HG02981 (cell line): ENCODE measurements around the gene KRT74.

Experiments
- ATAC-seq: cut with Tn5 transposase; IDR thresholded peaks from one replicate; pipeline ENCODE4 v1.9.1; 2021; ENCODE audit warnings: mild to moderate bottlenecking, moderate library complexity; ENCODE audit not compliant: unreplicated experiment

Gene KRT74

DNA sequence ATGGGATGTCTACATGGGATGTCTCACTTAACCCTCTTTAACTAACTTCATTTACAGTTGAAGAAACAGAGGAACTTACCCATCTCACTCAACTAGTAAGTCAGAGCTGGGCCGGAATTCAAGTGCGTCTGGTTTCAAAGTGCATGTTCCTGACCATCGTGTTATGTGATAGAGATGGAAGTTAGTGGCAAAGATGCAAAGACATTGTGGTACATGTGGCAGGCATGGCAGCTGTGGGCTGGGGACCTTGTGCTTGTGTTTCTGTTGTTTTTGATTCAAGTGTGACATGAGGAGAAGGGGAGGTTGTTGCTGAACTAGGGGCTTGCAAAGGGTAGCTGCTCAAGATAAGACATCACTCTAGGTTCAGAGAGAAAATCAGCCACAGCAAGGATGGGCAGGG is 2.3 kb upstream of the KRT74 start:
- ATAC-seq: no peak

DNA sequence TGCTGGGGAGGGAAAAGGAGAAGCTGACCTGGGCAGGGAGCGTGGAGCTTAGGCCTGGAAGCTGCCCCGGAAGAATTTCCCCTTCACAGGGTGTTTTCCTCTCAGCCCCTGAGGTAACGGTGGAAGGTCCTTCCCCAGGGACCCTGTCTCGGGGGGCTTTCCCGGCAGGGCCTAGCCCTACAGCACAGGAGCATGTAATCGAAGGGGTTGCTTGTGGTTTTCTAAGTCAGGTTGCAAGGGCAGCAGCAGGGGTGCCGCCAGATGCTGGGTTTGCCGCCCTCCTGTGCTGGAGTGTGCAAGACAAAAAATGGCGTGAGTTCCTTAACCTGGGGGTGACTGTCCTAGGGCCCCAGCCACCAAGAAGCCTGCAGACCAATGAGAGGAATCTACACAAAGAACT is 1.6 kb upstream of the KRT74 start:
- no peak for ATAC-seq

DNA sequence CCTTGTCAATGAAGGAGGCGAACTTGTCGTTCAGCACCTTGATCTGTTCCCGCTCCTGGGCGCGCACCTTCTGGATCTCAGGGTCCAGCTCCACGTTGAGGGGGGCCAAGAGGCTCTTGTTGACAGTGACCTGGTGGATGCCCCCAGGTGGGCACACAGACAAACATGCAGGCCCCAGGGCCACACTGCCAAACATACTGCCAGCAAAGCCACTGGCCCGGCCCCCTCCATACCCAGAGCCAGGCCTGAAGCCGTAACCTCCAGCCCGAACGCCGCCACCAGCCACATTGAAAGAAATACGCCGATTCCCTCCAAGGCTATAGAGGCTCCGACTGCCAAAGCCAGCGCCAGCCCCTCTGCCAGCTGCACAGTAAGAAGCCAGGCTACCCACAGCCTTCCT is 337 bp downstream of the KRT74 start:
- no peak for ATAC-seq

DNA sequence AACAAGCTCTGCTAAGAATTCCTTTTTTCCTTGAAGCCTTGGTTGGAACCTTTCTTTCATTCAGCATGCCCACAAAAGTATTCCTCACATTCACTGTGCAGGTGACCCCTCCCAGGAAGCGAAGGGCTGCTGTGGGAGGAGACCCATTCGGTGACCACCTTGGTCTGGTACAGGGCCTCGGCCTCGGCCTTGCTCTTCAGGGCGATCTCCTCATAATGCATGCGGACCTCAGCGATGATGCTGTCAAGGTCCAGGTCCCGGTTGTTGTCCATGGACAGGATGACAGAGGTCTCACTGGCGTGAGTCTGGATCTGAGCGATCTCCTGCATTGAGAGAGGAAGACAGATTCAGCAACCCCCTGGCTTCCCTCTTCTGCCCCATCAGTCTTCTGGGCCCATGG is 3.1 kb downstream of the KRT74 start:
- ATAC-seq: no peak

DNA sequence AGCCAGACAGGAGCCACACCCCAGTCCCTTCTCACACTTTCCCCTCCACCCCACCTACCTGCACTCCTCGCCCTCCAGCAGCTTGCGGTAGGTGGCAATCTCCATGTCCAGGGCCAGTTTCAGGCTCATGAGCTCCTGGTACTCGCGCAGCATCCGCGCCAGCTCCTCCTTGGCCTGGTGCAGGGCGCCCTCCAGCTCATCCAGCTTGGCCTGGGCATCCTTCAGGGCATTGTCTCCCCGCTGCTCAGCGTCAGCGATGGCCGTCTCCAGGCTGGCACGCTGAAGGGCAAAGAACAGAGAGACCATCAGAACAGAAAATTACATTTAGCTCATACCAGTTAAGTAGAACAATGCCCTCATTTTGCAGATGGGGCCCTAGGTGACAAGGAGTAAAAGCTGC is 5.5 kb downstream of the KRT74 start:
- no peak for ATAC-seq

DNA sequence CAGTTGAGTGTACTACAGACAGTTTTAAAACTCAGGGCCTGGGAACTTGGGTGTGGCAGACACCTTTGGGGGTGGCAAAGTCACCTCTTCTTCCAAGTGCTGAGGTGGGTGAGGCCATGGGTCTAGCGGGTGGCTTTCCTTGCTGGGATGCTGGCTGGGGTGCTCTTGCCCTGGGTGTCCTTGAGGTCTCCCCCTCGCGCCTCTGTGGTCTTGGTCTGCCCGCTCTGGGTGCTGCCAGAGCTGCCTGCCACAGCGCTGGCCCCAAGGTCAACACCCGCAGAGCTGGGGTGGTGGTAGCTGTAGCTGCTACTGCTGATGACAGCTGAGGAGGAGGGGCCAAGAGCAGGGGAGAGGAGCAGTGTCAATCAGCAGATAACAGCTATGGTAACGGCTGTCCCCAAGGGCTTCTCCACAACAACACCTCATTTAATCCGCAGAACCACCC is 6.8 kb downstream of the KRT74 start:
- no peak for ATAC-seq

DNA sequence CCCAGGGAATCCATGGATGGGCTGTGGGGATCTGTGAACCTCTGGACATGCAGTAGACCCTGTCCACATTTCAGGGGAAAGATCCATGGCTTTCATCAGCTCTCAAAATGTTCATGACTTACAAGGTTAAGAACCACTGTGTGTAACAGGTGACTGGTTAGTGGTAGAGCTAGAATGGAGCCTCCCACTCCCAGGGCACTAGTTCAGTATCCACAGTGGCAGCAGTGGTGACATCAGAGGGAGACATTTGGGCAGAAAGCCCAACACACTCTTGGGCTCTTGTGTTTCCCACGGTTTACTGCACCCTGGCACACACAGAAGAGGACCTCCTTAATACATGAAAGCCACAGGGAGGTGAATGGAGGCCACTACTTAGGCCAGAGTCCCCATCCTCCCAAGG is 9.1 kb downstream of the KRT74 start:
- no peak for ATAC-seq

DNA sequence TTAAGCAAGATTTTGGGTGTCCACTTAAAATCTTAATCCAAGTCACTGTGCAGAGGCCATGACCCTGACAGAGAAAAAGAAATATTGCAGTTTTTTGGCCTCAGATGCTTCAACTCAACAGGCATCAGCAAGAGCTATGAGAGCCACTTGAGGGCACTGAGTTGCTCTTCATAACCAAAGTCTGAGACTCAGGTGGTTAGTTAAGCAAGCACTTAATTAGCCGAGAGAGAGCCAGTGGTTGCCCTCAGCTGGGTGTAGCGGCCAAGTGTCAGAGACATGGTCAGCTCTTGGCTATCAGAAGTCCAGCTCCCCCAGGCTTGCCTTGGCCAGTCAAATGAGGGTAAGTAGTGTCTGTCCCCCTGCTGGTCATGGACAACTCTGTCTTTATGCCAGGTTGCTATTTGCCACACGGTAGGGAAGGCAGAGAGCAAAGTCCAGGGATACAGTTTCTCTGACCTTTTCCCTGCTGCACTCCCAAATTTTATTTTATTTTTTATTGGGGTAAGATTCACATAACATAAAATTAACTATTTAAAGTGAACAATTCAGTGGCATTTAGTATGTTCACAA is 11.7 kb downstream of the KRT74 start:
- ATAC-seq: no peak

DNA sequence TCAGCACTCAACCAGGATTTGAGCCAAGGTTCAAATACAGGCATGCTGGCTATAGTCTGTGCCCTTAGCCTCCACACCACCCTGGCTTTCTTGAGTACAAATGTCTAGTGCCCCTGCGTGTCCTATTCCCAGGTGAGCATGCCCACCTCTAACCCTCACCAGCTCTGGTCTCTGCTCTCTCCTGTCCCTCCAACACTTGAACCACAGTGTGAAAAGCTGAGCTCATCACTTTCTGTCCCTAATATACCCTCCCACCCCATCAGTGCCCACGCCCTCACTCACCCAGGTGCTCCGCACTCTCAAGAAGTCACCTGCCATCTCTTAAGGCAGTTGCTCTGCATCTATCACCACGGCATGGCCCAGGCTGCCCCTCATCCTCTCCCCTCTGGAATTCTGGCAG is 13.7 kb downstream of the KRT74 start:
- ATAC-seq: no peak

DNA sequence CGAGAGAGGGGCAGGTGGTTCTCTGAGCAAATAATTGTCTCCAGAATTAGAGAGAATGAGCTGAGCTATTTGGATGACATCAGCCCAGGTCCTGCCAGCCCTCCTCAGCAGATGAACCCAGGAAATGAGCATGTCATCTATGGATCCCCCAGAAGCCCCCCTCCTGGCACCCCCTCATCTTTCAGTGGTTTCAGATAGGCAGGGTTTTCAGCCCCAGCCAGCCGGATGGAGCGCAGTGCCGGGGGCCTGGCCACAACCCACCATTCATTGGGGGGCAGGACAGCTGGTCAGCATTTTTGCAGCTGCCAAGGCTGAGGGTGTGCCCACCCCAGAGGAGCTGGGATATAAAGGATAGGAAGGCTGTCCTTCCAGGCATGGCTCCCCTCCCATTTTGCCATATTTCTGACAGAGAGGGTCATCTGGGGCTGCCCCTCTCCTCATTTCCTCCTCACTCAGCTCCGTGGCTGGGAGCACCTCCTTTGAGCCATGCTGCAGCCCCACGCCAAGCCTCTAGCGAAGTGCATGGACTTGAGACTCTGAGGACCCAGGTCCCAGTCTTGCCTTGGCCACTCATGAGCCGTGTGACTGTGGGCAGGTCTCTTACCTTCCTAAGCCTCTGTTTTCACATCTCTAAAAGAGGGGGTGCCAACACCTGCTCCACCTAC is 14.7 kb downstream of the KRT74 start:
- no peak for ATAC-seq

DNA sequence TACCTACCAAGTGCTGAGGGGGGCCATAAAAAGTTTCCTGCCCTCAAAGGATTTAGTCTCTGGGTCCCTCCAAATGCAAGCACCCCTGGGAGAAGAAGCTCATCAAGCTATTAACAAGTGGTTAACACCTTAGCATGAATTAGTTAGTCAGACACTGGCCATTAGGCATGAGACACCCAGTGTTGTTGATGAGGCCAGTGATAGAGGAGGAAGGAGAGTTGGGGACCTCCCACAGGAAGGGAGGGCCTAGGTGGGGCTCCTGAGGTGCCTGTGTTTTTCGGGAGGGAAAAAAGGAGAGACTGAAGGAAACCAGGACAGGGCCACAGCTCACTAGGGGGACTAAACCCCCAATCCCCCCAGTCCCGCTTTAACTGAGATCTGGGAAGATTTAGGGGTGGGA is 16.2 kb downstream of the KRT74 start:
- no peak for ATAC-seq

DNA sequence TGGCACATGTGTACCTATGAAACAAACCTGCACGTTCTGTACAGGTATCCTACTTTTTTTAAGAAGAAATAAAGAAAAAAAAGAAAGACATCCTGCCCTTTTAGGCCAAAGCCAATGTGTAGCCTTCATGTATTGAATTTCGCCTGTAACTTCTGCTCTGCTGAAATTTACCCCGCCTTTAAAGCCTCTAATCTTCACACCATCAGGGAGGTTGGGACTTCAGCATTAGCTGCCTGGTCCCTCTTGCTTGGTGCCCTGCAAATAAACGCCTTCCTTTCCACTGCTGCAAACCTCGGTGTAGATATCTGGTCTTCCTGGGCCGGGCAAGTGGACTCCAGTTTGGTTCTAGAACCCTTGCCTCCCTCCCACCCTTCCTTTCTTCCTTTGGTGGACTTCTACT is 18.1 kb downstream of the KRT74 start:
- no peak for ATAC-seq

DNA sequence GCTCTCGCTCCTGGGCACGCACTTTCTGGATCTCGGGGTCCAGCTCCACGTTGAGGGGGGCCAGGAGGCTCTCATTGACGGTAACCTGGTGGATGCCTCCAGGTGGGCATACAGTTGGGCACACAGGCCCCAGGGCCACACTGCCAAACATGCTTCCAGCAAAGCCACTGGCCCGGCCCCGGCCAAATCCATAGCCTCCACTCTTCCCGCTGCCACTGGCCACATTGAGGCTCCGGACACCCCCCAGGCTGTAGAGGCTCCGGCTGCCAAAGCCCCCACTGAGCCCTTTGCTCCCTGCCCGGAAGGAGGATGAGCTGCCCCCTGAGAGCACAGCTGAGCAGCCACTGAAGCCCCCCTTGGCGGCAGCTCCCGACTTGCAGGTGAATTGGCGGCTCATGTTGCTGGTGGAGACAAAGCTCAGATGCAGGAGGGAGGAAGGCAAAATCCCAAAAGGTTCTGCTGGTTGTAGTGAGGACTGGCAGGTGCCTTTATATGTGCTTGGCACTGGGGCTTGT is 20.9 kb downstream of the KRT74 start, which contains the start of gene KRT71:
TSS of gene KRT71 (minus strand) at position 465 of the 515 bp plus-strand sequence. CDS start at position 397, 68 bp downstream.
- ATAC-seq: no peak

DNA sequence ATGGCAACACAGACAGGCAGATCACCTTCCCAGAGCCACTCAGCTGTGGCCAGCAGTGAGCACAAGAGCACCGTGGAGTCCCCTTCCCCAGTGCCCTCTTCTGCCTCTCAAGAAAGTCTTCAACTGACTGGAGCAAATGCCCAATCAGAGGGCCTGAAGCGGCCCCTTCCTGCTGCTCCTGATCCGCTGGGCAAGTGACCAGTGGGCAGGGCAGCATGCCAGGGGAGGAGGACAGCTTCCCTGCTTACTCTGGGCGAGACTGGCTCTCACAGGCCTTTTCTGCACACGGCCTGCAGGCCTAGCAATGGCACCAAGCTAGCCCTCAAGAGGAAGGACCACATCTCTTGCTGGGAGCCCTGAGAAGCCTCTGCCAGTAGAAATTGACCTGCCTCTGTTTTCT is 21.6 kb downstream of the KRT74 start:
- no peak for ATAC-seq

DNA sequence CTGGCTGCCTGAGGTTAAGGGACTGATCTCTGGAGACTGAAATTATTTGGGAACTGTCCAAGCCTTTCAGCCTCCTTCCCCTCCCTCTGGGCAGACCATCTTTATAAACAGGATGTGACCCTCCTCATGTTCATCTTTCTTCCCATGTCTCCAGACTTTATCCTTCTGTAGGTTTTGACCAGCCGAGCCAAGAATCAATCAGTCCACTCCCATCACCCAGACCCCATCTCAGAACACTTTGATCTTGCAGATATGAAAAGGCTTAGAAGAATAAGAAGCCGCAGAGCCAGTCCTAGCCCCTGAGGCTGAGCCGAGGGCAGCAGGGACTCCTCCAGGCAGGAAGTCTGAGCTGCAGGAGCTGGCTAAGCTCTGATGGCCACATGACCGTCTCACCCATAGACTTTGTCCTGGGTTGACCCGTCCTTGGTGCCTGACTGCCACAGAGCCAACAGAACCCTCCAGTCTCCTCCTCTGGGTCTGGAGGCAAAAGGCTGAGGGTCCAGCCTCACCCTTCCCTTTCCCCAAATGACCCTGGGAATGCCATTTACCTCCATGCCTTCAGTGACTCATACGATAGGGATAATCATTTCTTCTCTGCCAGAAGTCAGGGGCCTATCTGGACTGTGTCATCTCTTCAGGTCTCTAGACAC is 22.3 kb downstream of the KRT74 start:
- no peak for ATAC-seq

DNA sequence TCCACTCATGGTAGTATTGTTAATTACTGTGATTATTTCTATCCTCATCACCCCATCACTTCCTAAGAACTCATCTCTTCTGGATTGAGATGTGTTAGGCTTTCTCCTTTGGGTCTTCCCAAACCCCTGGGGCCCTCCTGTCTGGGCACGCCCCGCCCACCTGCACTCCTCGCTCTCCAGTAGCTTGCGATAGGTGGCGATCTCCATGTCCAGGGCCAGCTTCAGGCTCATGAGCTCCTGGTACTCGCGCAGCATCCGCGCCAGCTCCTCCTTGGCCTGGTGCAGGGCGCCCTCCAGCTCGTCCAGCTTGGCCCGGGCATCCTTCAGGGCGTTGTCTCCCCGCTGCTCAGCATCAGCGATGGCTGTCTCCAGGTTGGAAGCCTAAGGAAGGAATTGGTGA is 27.5 kb downstream of the KRT74 start:
- no peak for ATAC-seq

DNA sequence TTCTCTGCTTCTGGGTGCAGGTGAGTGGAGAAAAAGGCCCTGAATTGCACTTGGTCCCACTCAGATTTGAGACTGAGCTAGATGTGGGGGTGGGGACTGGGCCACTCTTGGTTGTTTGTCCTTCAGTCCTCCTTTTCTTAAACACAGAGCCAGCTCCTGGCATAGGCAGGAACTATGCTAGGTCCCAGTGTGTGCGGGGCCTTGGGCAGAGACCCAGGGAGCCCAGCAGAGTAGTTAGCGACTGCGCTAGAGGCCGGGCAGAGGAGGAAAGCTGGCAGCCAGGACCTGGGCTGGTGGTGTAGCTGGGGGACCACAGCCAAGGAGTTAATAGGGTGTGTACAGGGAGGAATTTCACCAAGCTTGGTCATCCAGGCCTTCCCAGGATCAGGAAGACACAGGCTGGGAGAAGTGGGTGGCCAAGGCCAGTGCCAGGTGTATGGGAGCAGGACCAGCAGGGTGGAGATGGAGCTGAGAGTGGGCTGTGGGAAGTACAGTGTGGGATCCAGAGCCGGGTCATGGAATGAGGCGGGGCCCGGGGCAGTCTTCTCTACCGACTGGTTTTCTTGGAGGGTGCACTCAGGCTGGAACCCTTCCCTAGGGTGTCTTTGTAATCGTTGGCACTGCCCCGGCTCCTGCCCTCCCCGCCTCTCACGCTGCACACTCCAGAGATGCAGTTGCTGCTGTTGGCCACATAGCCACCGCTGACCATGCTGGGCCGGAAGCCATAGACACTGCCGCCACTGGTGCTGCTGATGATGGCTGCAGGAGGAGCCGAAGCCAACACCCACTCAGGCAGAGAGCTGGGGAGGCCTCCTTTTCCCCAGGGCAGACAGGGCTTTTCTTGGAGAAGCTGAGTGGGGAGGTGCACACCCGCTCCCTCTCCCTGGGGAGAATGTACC is 29.4 kb downstream of the KRT74 start:
- no peak for ATAC-seq

DNA sequence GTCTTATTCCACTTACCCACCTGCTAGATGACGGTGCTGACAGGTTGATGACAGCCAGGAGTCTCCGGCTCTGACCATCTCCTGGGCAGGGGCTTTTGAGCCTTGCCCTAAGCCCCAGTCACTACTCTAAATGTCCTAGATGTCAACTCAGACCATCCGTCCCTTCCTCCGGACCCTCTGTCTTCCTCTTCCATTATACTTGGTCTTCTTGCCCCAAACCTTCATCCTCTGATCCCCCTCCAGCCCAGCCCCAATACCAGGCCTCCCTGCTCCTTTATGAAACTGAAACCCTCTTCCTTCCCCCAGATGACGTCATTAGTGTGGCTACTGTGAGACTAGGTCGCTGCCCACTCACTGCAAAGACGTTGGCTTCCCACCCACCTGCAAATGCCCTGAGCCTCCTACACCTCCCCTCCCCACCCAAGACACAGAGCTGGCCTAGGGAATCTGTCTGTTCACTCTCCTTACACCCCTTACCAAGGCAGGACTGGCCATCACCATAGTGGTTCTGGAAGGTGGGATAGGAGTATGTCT is 30.8 kb downstream of the KRT74 start:
- no peak for ATAC-seq

DNA sequence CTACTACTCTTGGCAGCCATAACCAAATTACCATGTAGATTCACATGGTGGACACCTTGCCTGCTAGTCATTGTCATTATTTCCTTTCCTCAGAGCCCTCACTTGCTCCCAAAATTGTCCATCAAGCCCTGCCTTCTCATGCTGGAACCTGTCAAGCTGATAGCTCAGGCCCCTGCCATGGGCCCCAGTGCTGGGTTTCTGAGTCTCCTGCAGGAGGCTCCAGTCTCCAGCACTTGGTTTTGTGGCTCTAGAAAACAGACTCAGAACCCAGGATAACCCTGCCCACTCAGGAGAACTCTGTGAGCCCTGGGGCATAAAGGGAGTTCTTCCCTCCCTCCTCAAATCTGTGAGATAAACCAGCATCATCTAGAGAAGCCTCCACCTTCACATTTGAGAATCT is 31.5 kb downstream of the KRT74 start:
- ATAC-seq: no peak

DNA sequence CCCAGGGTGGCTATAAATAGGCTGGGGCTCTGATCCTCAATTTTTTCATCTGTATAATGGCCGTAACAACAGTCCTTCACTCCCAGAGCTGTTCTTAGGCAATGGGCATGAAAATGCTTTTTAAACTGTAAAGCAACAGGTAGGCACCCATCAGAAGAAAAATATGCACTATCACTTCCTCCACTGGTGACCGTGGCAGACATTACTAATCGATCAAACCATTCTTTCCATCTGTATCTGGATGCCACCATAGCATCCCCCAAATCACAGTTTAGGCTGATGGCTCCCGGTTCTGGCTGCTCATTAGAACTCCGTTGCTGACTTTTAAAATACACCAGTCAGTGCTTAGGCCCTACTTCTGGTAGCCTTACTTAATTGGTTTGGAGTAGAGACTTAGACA is 31.9 kb downstream of the KRT74 start:
- ATAC-seq: no peak

DNA sequence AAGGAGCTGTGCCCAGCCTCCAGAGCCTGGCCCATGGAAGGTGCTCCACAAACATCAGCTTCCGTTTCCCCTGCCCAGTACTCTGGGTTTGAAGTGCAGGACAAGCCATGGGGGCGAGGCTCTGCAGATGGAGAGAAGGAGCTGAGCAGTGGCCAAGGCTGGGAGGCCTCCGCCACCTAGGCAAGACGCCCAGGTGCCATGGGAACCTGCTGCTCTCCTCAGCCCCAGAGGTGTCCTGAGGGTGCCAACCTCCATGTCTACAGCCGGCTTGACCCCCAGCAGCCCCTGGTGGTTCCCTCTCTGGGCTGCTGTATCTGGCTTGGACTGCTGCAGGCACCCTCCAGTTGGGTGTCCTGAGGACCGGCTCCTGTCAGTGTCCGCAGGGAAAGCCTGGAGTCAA is 33.1 kb downstream of the KRT74 start:
- ATAC-seq: no peak
